GM06990 (cell line): ENCODE data around the gene KRTAP5-8.
"Not testable (repeated sequence)": the region's sequence is repeated elsewhere in the genome, so short reads cannot be mapped to it uniquely, and the experiment has no call there.

ENCODE experiments used
- DNase-seq: peaks from one replicate; pipeline ENCODE4 v3.0.0-alpha.2; 2011; ENCODE audit not compliant: insufficient read length; ENCODE audit errors: extremely low read depth
- H3K27me3 ChIP-seq: replicated peaks from 2 replicates; pipeline ENCODE4 v1.6.0; 2011; ENCODE audit warnings: low read length; ENCODE audit not compliant: control insufficient read depth, insufficient read depth
- H3K36me3 ChIP-seq: 2 replicates; pipeline ENCODE4 v1.5.1; 2011; ENCODE audit warnings: low read length; ENCODE audit not compliant: control insufficient read depth, insufficient read depth
- H3K4me3 ChIP-seq: replicated peaks from 2 replicates; pipeline ENCODE4 v1.5.1; 2011; ENCODE audit warnings: low read depth, mild to moderate bottlenecking, control low read depth, low read length
- TF ChIP-seq, protein P1 (sequence below): IDR thresholded peaks from 2 replicates; pipeline ENCODE4 v1.5.1; 2011; ENCODE audit warnings: low read length, control low read depth, mild to moderate bottlenecking, inconsistent platforms; ENCODE audit not compliant: insufficient read depth, poor library complexity, severe bottlenecking

KRTAP5-8 gene

DNA sequence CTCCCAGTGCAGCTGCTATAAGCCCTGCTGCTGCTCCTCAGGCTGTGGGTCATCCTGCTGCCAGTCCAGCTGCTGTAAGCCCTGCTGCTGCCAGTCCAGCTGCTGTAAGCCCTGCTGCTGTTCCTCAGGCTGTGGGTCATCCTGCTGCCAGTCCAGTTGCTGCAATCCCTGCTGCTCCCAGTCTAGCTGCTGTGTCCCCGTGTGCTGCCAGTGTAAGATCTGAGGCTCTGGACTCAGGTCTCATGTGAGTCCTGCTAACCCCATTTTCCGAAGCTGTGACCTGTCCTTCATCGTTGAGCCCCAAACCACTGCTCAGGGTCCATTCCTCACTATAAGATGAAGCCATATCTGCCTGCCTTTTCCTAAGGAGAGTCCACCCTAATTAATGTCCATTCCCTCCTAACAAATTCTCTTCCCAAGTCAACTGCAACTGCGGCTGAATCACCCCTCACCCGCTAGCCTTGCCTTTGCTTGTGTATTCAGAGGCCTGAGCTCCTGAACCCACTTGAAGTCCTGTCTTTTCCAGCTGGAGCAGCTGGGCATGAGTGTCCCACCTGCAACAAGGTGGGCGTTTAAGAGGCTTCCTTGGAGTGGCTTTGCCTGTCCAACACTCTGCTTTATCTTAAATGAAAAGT is 10.1 kb upstream of the KRTAP5-8 start:
- Histone ChIP-seq H3K27me3 (no peaks in the 10 kb centered on the region), H3K4me3 (no peak overlapping the region), H3K36me3 (no peaks in the 10 kb centered on the region)
- TF ChIP-seq, protein P1, sequence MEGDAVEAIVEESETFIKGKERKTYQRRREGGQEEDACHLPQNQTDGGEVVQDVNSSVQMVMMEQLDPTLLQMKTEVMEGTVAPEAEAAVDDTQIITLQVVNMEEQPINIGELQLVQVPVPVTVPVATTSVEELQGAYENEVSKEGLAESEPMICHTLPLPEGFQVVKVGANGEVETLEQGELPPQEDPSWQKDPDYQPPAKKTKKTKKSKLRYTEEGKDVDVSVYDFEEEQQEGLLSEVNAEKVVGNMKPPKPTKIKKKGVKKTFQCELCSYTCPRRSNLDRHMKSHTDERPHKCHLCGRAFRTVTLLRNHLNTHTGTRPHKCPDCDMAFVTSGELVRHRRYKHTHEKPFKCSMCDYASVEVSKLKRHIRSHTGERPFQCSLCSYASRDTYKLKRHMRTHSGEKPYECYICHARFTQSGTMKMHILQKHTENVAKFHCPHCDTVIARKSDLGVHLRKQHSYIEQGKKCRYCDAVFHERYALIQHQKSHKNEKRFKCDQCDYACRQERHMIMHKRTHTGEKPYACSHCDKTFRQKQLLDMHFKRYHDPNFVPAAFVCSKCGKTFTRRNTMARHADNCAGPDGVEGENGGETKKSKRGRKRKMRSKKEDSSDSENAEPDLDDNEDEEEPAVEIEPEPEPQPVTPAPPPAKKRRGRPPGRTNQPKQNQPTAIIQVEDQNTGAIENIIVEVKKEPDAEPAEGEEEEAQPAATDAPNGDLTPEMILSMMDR, result no peak
- DNase-seq, result no peak

DNA sequence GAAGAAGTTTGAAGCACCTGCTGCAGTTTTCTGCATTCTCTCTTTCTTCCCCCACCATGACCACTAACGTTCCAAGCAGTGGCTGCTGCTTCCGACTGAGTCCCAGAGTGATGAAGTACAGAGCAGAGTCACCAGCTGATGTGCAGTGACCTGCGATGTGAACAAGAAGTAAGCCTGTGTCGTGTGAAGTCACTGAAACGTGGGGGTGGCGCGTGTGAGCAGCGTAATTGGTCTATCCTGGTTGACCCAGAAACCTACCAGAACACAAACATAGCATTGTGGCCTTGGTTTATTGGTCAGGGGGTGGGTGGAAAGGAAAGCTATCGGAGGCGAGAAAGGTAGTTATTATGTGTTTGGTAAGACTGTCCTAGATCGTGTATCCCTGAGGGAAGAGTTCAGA is 7.2 kb upstream of the KRTAP5-8 start:
- H3K4me3 ChIP-seq, result no peak overlapping the region
- no peak for DNase-seq
- TF ChIP-seq, protein P1, result no peak
- no peaks in the 10 kb centered on the region for H3K27me3 ChIP-seq
- no peaks in the 10 kb centered on the region for H3K36me3 ChIP-seq

DNA sequence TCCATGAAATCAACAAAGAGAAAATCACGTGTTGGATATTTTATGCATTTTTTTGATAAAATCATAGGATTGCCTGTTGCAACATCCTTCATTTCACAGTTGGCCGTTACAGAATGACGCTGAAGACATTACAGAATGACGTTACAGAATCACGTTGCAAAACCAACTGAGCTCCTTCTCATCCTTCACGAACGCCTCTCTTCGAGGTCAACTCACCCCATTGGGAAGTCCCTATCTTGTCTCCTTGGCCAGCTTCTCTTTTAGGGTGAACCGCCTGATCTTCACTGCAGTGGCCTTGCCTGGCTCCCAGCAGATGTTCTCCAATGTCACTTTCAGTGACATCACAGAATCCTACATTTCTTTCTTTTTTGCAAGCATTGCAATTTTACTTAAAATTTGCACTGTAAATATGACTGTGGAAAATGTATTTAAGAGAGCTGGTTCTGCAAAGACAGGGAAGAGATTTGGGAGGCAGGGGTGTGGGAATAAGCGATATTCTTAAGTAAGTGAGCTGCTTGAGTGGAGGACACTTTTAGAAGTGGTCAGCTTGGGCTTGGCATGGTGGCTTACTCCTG is 5.7 kb upstream of the KRTAP5-8 start:
- Histone ChIP-seq H3K4me3 (no peak overlapping the region), H3K27me3 (no peaks in the 10 kb centered on the region), H3K36me3 (no peaks in the 10 kb centered on the region)
- TF ChIP-seq, protein P1, result no peak
- no peak for DNase-seq

DNA sequence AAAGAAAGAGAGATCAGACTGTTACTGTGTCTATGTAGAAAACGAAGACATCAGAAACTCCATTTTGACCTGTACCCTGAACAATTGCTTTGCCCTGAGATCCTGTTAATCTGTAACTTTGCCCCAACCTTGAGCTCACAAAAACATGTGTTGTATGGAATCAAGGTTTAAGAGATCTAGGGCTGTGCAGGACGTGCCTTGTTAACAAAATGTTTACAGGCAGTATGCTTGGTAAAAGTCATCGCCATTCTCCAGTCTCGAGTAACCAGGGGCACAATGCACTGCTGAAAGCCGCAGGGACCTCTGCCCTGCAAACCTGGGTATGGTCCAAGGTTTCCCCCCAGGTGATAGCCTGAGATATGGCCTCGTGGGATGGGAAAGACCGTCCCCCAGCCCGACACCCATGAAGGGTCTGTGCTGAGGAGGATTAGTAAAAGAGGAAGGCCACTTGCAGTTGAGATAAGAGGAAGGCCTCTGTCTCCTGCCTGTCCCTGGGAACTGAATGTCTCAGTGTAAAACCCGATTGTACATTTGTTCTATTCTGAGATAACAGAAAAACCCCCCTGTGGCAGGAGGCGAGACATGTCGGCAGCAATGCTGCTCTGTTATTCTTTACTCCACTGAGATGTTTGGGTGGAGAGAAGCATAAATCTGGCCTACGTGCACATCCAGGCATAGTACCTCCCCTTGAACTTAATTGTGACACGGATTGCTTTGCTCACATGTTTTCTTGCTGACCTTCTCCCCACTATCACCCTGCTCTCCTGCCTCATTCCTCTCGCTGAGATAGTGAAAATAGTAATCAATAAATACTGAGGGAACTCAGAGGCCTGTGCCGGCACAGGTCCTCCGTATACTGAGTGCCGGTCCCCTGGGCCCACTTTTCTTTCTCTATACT is 2.9 kb upstream of the KRTAP5-8 start:
- not testable (repeated sequence) for DNase-seq, H3K27me3 ChIP-seq, H3K4me3 ChIP-seq, H3K36me3 ChIP-seq

DNA sequence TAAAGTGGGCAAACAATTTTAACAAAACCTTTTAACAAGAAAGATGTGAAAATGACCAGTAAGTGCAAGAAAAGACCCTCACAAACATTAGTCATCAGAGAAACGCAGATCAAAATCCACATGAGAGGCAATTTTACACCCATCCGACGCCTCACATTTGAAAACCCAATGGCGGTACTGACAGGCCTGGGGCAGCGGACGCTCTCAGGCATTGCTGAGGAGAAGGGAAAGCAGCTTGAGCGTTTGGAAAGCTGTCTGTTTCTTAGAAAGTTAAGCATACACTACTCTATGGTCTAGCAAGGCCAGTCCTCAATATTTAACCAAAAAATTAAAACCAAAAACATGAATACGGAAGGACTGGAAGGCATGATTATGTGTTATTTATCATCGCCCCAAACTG is 2.0 kb upstream of the KRTAP5-8 start:
- Histone ChIP-seq H3K4me3 (no peak overlapping the region), H3K36me3 (no peaks in the 10 kb centered on the region), H3K27me3 (no peaks in the 10 kb centered on the region)
- TF ChIP-seq, protein P1, result no peak
- no peak for DNase-seq

DNA sequence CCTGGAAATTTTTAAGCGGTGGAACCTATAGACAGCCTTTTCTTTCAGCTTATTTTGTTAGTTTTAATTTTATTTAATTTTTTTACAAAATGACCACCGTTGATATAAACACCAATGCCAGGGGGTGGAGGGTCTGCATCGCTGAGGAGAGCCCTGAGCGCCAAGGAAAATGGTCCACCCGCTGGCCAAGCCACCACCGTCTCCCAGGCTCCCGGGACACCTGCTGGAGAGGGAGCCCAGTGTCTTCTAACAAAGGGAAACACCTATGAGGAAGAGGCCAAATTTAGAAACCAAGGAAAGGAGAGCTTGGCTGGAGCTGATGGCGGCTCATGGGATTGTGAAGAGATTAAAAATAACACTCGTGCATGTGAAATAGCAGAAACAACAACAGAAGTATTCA is 288 bp upstream of the KRTAP5-8 start:
- H3K36me3 ChIP-seq, result no peaks in the 10 kb centered on the region
- DNase-seq, result no peak
- TF ChIP-seq, protein P1, result no peak
- no peaks in the 10 kb centered on the region for H3K27me3 ChIP-seq
- H3K4me3 ChIP-seq, result no peak overlapping the region
